ENCODE measurements around the gene MKX. TPM values are rescaled to one million over a fixed set of nuclear protein-coding genes. Genes with fewer than 3 reads are reported as not detected.

The MKX gene
- polyA plus RNA-seq, 3 donors, result not detected

DNA sequence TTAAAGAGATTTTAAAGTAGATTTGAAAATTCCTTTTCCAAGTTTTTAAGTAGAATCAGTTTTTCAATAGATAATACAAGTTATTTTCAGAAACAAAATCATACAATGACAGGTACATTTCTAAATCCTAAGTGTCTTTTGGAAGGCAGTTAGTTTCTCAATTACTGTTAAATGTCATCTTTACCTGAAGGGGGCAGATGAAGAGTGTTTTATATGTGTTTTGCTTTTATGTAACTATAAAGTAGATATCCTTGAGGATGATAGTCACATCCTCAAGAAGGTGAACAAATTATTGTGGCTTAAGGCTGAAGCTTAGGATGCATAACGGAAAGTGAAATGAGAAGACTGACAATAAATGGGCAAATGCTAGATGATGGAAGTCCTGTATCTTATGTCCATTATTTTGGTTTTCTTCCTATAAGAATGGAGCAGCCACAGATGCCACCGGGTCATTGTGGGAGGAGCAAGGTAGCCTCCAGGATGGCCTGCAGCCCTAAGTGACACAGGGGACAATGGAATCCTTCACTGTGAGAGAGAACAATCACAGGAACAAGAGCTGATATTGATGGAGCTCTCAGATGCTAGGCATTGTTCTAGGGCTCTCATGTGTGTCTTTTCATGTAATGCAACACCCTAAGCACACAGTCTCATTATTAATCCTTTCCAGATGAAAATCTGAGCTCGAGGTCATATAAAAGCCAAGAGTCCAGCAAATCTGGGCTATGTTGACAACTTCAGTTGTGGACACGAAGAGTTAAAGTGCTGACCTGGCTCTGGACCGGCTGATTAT lies 14.1 kb upstream of the MKX start:
- Histone ChIP-seq H2AFZ (ENCODE audit: insufficient read depth, low read depth, low read length, poor library complexity, severe bottlenecking) (no peak overlapping the region), H3K79me2 (ENCODE audit: insufficient read depth, low read length) (no peaks in the 10 kb centered on the region), H4K20me1 (ENCODE audit: insufficient read depth, low read length) (no peaks in the 10 kb centered on the region), H3K27ac (ENCODE audit: low read depth in 1 of 2, low read length in 2 of 2) (no peak overlapping the region), H3K9me3 (replicated peaks in 1 of 2; ENCODE audit: control insufficient read depth in 1 of 2, insufficient read depth in 1 of 2, low read length in 2 of 2) (no peaks in the 10 kb centered on the region), H3K4me2 (replicated peaks; ENCODE audit: extremely low read depth, low read length, poor library complexity, severe bottlenecking) (no peak overlapping the region), H3K27me3 (ENCODE audit: control insufficient read depth in 2 of 2, insufficient read depth in 2 of 2, low read length in 2 of 2) (no peaks in the 10 kb centered on the region), H3K36me3 (replicated peaks in 1 of 2; ENCODE audit: control insufficient read depth in 1 of 2, insufficient read depth in 2 of 2, low read length in 2 of 2) (no peaks in the 10 kb centered on the region), H3K9ac (ENCODE audit: insufficient read depth, low read length, poor library complexity, severe bottlenecking) (no peak overlapping the region), H3K4me3 (replicated peaks in 1 of 3; ENCODE audit: low read depth in 2 of 3, low read length in 3 of 3) (no peak overlapping the region), H3K4me1 (ENCODE audit: control insufficient read depth in 1 of 2, insufficient read depth in 2 of 2, low read length in 2 of 2) (no peaks in the 10 kb centered on the region)
- TF ChIP-seq, protein P1, sequence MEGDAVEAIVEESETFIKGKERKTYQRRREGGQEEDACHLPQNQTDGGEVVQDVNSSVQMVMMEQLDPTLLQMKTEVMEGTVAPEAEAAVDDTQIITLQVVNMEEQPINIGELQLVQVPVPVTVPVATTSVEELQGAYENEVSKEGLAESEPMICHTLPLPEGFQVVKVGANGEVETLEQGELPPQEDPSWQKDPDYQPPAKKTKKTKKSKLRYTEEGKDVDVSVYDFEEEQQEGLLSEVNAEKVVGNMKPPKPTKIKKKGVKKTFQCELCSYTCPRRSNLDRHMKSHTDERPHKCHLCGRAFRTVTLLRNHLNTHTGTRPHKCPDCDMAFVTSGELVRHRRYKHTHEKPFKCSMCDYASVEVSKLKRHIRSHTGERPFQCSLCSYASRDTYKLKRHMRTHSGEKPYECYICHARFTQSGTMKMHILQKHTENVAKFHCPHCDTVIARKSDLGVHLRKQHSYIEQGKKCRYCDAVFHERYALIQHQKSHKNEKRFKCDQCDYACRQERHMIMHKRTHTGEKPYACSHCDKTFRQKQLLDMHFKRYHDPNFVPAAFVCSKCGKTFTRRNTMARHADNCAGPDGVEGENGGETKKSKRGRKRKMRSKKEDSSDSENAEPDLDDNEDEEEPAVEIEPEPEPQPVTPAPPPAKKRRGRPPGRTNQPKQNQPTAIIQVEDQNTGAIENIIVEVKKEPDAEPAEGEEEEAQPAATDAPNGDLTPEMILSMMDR (IDR thresholded peaks at IDR 0.05), result no peak
- H3K27ac Mint-ChIP-seq, result no peak overlapping the region
- H3K27me3 Mint-ChIP-seq (ENCODE audit: low read depth in 3 of 3), result peaks cover 2 to 7% (median 3%) of the 10 kb centered on the region in 3 donors
- 71% methylated on average over 4 of the region's 5 CpGs for WGBS (ENCODE audit: insufficient coverage)
- H3K9me3 Mint-ChIP-seq, result no peaks in the 10 kb centered on the region
- no peaks in the 10 kb centered on the region for H3K4me1 Mint-ChIP-seq
- intact Hi-C loops (cut with micrococcal nuclease), result no loop called here
- DNase-seq, result no peak
- H3K36me3 Mint-ChIP-seq, result no peaks in the 10 kb centered on the region
- no peak overlapping the region for H3K4me3 Mint-ChIP-seq

DNA sequence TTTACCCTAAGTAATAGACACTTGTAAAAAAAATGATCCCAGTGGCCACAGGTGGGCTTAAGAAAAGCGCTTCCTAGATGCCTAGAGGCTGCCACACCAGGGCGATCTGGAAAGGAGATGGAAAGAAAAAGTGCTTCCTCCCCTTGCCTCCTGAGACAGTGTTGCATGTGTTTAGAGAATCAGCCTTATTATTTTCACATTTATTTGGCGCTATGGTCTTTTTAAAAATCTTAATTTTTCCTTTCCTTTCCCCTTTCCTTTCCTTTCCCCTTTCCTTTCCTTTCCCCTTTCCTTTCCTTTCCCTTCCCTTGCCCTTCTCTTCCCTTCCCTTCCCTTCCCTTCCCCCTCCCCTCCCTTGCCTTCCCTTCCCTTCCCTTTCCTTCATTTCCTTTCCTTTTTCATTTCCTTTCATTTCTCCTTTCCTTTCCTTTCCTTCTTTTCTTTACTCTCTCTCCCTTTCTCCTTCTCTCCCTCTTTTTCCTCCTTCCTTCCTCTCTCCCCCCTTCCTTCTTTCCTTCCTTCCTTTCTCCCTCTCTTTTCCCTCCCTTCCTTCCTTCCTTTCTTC lies 7.1 kb upstream of the MKX start:
- no peaks in the 10 kb centered on the region for H4K20me1 ChIP-seq (ENCODE audit: insufficient read depth, low read length)
- no peak overlapping the region for H3K27ac ChIP-seq (ENCODE audit: low read depth in 1 of 2, low read length in 2 of 2)
- no peak overlapping the region for H3K4me3 ChIP-seq (replicated peaks in 1 of 3; ENCODE audit: low read depth in 2 of 3, low read length in 3 of 3)
- Mint-ChIP-seq H3K4me3 (no peak overlapping the region), H3K27me3 (ENCODE audit: low read depth in 3 of 3) (peaks cover 29 to 52% (median 32%) of the 10 kb centered on the region in 3 donors), H3K4me1 (no peaks in the 10 kb centered on the region), H3K27ac (no peak overlapping the region), H3K36me3 (no peaks in the 10 kb centered on the region), H3K9me3 (peaks cover 0 to 2% (median 0%) of the 10 kb centered on the region in 7 donors)
- intact Hi-C loops (cut with micrococcal nuclease), result no loop called here
- no peaks in the 10 kb centered on the region for H3K4me1 ChIP-seq (ENCODE audit: control insufficient read depth in 1 of 2, insufficient read depth in 2 of 2, low read length in 2 of 2)
- H2AFZ ChIP-seq (ENCODE audit: insufficient read depth, low read depth, low read length, poor library complexity, severe bottlenecking), result no peak overlapping the region
- no peaks in the 10 kb centered on the region for H3K36me3 ChIP-seq (replicated peaks in 1 of 2; ENCODE audit: control insufficient read depth in 1 of 2, insufficient read depth in 2 of 2, low read length in 2 of 2)
- no peaks in the 10 kb centered on the region for H3K9me3 ChIP-seq (replicated peaks in 1 of 2; ENCODE audit: control insufficient read depth in 1 of 2, insufficient read depth in 1 of 2, low read length in 2 of 2)
- TF ChIP-seq, protein P1 (IDR thresholded peaks at IDR 0.05), result no peak
- H3K4me2 ChIP-seq (replicated peaks; ENCODE audit: extremely low read depth, low read length, poor library complexity, severe bottlenecking), result no peak overlapping the region
- 100% methylated on average over 1 of the region's 3 CpGs for WGBS (ENCODE audit: insufficient coverage)
- peaks cover 28 to 42% of the 10 kb centered on the region in 2 donors for H3K27me3 ChIP-seq (ENCODE audit: control insufficient read depth in 2 of 2, insufficient read depth in 2 of 2, low read length in 2 of 2)
- H3K79me2 ChIP-seq (ENCODE audit: insufficient read depth, low read length), result no peaks in the 10 kb centered on the region
- DNase-seq, result no peak
- no peak overlapping the region for H3K9ac ChIP-seq (ENCODE audit: insufficient read depth, low read length, poor library complexity, severe bottlenecking)
